H1 (cell line): Measurements from ENCODE around the gene DPM3. TPM values are rescaled to one million over a fixed set of nuclear protein-coding genes. Genes with fewer than 3 reads are reported as not detected.

Experiments
- BACH1 ChIP-seq: IDR thresholded peaks from 2 replicates; pipeline ENCODE4 v1.6.1; 2012; ENCODE audit warnings: low read length, improper control_type of control experiment
- RAD21 ChIP-seq, 2 experiments: IDR thresholded peaks in 1 of 2; conservative IDR thresholded peaks in 1 of 2; 2 replicates each; pipeline ENCODE4 v1.6.1; 2011; ENCODE audit warnings: low read depth in 2 of 2, low read length in 2 of 2, improper control_type of control experiment in 1 of 2, inconsistent platforms in 1 of 2, mild to moderate bottlenecking in 1 of 2, moderate library complexity in 1 of 2
- RNF2 ChIP-seq: fragments of 200-900, 300-1000 bp; sonication (generic); IDR thresholded peaks from 2 replicates; pipeline ENCODE4 v1.7.1; 2016; ENCODE audit warnings: borderline replicate concordance, low read depth, mild to moderate bottlenecking, antibody characterized with exemption, low read length; ENCODE audit not compliant: poor library complexity, severe bottlenecking; ENCODE audit errors: missing control alignments
- polyA plus RNA-seq, 7 experiments: library from polyadenylated mRNA; depleted of rRNA in 3 of 7; stranded (reverse) in 5 of 7; unstranded in 2 of 7; fragments of >200 nt in 5 of 7; fragments of 200-250 nt in 2 of 7; gene quantifications; 1 replicate in 5 of 7; 2 replicates in 1 of 7; 4 replicates in 1 of 7; pipeline versions ENCODE4 v1.2.1 to v1.2.3, GENCODE V29; 2011 to 2013; ENCODE audit warnings: missing spikeins in 2 of 7, mixed read lengths in 2 of 7
- total RNA-seq: library from RNA; stranded (reverse); fragmentation: NEBNext Ultra II Directional; extraction: Animal tissue kit (Norgen Biotek cat#: 25700); gene quantifications from 2 replicates; pipeline ENCODE4 v1.2.1, GENCODE V29; 2021

DPM3 gene
- total and polyA plus RNA-seq, 2 of the 8 experiments (the other 6 are each of a cell fraction or from before 2014, with no cell fraction given): 44.8 to 227 TPM

- TF ChIP-seq RAD21 (IDR thresholded peaks at IDR 0.05 in 1 of 2, conservative IDR thresholded peaks at IDR 0.05 in 1 of 2; ENCODE audit: low read depth in 2 of 2, low read length in 2 of 2) (no peak), RNF2 (no peak), BACH1 (no peak)
These were observed 26.8 kb downstream of the DPM3 start (continued) for GRCh38 chr1:155113450-155113980.
